T-helper 17 cell (primary cell): ENCODE results near the gene PGS1. TPM values are rescaled to one million over a fixed set of nuclear protein-coding genes. Genes with fewer than 3 reads are reported as not detected.
"Not testable (repeated sequence)": the region's sequence is repeated elsewhere in the genome, so short reads cannot be mapped to it uniquely, and the experiment has no call there.

ENCODE experiments used
- ATAC-seq: fragments of 150-1000 bp; cut with Tn5 transposase; 2 replicates; pipeline ENCODE4 v1.10.0; 2021; ENCODE audit warnings: mild to moderate bottlenecking, moderate library complexity
- DNase-seq, 3 donors: peaks; one replicate each; pipeline versions ENCODE4 v3.0.0 to v3.0.0-alpha.2; 2020 to 2021
- H3K9me3 ChIP-seq: one replicate; pipeline ENCODE4 v1.7.0; 2013; ENCODE audit warnings: low read length, mild to moderate bottlenecking; ENCODE audit not compliant: control insufficient read depth, poor library complexity, severe bottlenecking
- H3K27ac Mint-ChIP-seq: one replicate; pipeline ENCODE4 v1.8.0; 2022; ENCODE audit warnings: mild to moderate bottlenecking, moderate library complexity, mixed read lengths
- H3K27me3 Mint-ChIP-seq: one replicate; pipeline ENCODE4 v1.8.0; 2022; ENCODE audit warnings: mixed read lengths
- H3K36me3 Mint-ChIP-seq: one replicate; pipeline ENCODE4 v1.8.0; 2022; ENCODE audit warnings: low read depth, mixed read lengths
- H3K4me1 Mint-ChIP-seq: one replicate; pipeline ENCODE4 v1.8.0; 2022; ENCODE audit warnings: mild to moderate bottlenecking, mixed read lengths
- H3K4me3 Mint-ChIP-seq: one replicate; pipeline ENCODE4 v1.8.0; 2022; ENCODE audit warnings: mild to moderate bottlenecking, moderate library complexity, mixed read lengths
- total RNA-seq, 4 donors: library from RNA in 2 of 4; stranded (reverse) in 2 of 4; gene quantifications; one replicate each; pipeline ENCODE4 v1.2.3 and lab custom pipeline; 2022 to 2026

Gene PGS1
- total RNA-seq (10 to 100 TPM; 47.5 to 54.9 TPM), total RNA-seq (lab: John Stamatoyannopoulos, UW) (43.2 to 65.0 reads per million in 2 donors)

- Mint-ChIP-seq H3K4me3 (peak within 1 kb of the TSS; percentile 94), H3K4me1 (peaks cover 41% of the 10 kb centered on the region)
Measured at GRCh38 chr17:78378225-78379130, at the start of gene PGS1. TSS of gene PGS1 (plus strand) at chr17:78378649. CDS start at chr17:78378666, 17 bp downstream.

GRCh38 chr17:78329263-78330059, 49.0 kb upstream of the PGS1 start:
- peak overlapping the region; percentile 63 for H3K27ac Mint-ChIP-seq
- no peak overlapping the region for H3K4me3 Mint-ChIP-seq
- DNase-seq: no peak
- no peaks in the 10 kb centered on the region for H3K27me3 Mint-ChIP-seq
- H3K9me3 ChIP-seq: no peaks in the 10 kb centered on the region
- H3K36me3 Mint-ChIP-seq: no peaks in the 10 kb centered on the region
- peak; percentile 44 for ATAC-seq
- H3K4me1 Mint-ChIP-seq: peaks cover 34% of the 10 kb centered on the region

More at GRCh38 chr17:78378225-78379130, at the start of gene PGS1:
- Mint-ChIP-seq H3K36me3 (no peaks in the 10 kb centered on the region), H3K27ac (peak within 1 kb of the TSS; percentile 97), H3K27me3 (no peaks in the 10 kb centered on the region)
- DNase-seq: peak; percentile 67 to 77 (median 72)
- ATAC-seq: peak; percentile 58
- H3K9me3 ChIP-seq: no peaks in the 10 kb centered on the region

- ATAC-seq: no peak
- Mint-ChIP-seq H3K4me3 (no peak overlapping the region), H3K36me3 (no peaks in the 10 kb centered on the region), H3K4me1 (peaks cover 30% of the 10 kb centered on the region), H3K27ac (no peak overlapping the region), H3K27me3 (no peaks in the 10 kb centered on the region)
- no peak for DNase-seq
- no peaks in the 10 kb centered on the region for H3K9me3 ChIP-seq
Measured at GRCh38 chr17:78330570-78331224, 47.8 kb upstream of the PGS1 start.

- H3K4me1 Mint-ChIP-seq: peaks cover 30% of the 10 kb centered on the region
- not testable (repeated sequence) for H3K27ac Mint-ChIP-seq
Measured at GRCh38 chr17:78331355-78331754, 47.1 kb upstream of the PGS1 start.

GRCh38 chr17:78332991-78333390, 45.5 kb upstream of the PGS1 start:
- Mint-ChIP-seq H3K27ac (peak overlapping the region; percentile 96), H3K36me3 (no peaks in the 10 kb centered on the region), H3K27me3 (no peaks in the 10 kb centered on the region), H3K4me3 (peak overlapping the region; percentile 66), H3K4me1 (peaks cover 30% of the 10 kb centered on the region)
- DNase-seq: no peak
- no peaks in the 10 kb centered on the region for H3K9me3 ChIP-seq
- peak; percentile 58 for ATAC-seq

More at GRCh38 chr17:78331355-78331754, 47.1 kb upstream of the PGS1 start:
- H3K36me3 Mint-ChIP-seq, H3K4me3 Mint-ChIP-seq, H3K9me3 ChIP-seq, ATAC-seq, H3K27me3 Mint-ChIP-seq, DNase-seq: not testable (repeated sequence)

- Mint-ChIP-seq H3K36me3 (no peaks in the 10 kb centered on the region), H3K4me1 (peaks cover 34% of the 10 kb centered on the region), H3K4me3 (no peak overlapping the region), H3K27me3 (no peaks in the 10 kb centered on the region), H3K27ac (no peak overlapping the region)
- DNase-seq (no peak), ATAC-seq (no peak)
- no peaks in the 10 kb centered on the region for H3K9me3 ChIP-seq
Measured at GRCh38 chr17:78335209-78335608, 43.2 kb upstream of the PGS1 start.

GRCh38 chr17:78337244-78338109, 41.0 kb upstream of the PGS1 start:
- Mint-ChIP-seq H3K4me3 (no peak overlapping the region), H3K27ac (peak overlapping the region; percentile 88), H3K27me3 (no peaks in the 10 kb centered on the region), H3K36me3 (no peaks in the 10 kb centered on the region), H3K4me1 (peaks cover 35% of the 10 kb centered on the region)
- DNase-seq (no peak), ATAC-seq (peak; percentile 34)
- H3K9me3 ChIP-seq: no peaks in the 10 kb centered on the region

GRCh38 chr17:78338486-78339259, 39.8 kb upstream of the PGS1 start:
- Mint-ChIP-seq H3K27me3 (no peaks in the 10 kb centered on the region), H3K4me1 (peaks cover 38% of the 10 kb centered on the region), H3K27ac (peak overlapping the region; percentile 88), H3K36me3 (no peaks in the 10 kb centered on the region), H3K4me3 (peak overlapping the region; percentile 63)
- no peaks in the 10 kb centered on the region for H3K9me3 ChIP-seq
- no peak for DNase-seq
- peak; percentile 48 for ATAC-seq

GRCh38 chr17:78340183-78340955, 38.1 kb upstream of the PGS1 start:
- H3K27ac Mint-ChIP-seq: peak overlapping the region; percentile 76

GRCh38 chr17:78341559-78342448, 36.6 kb upstream of the PGS1 start:
- H3K9me3 ChIP-seq: no peaks in the 10 kb centered on the region
- peak overlapping the region; percentile 95 for H3K27ac Mint-ChIP-seq
- DNase-seq (peak in 2 of 3 donors; percentile 27 to 41), ATAC-seq (no peak)
- no peaks in the 10 kb centered on the region for H3K27me3 Mint-ChIP-seq
- H3K36me3 Mint-ChIP-seq: no peaks in the 10 kb centered on the region
- H3K4me3 Mint-ChIP-seq: peak overlapping the region; percentile 70
- H3K4me1 Mint-ChIP-seq: peaks cover 54% of the 10 kb centered on the region

More at GRCh38 chr17:78340183-78340955, 38.1 kb upstream of the PGS1 start:
- DNase-seq (no peak), ATAC-seq (no peak)
- Mint-ChIP-seq H3K36me3 (no peaks in the 10 kb centered on the region), H3K4me3 (peak overlapping the region; percentile 70), H3K27me3 (no peaks in the 10 kb centered on the region), H3K4me1 (peaks cover 48% of the 10 kb centered on the region)
- no peaks in the 10 kb centered on the region for H3K9me3 ChIP-seq
